Lung microvascular endothelial cell (primary cell): ENCODE data around the gene CCDC3. TPM values are rescaled to one million over a fixed set of nuclear protein-coding genes. Genes with fewer than 3 reads are reported as not detected.

Experiments used
- total RNA-seq: library from RNA; depleted of rRNA; stranded (reverse); fragments of >200 nt; gene quantifications from 2 replicates; pipeline ENCODE4 v1.2.1, GENCODE V29; 2014

CCDC3 gene
- total RNA-seq, 1 donor from 2014 or later: 0.60 TPM

Other genes with a start within 250 kb of the CCDC3 start
- 70.8 and 105 TPM in 2 replicates for gene OPTN, start 98.5 kb upstream of the CCDC3 start, total RNA-seq
- gene MCM10, start 159.8 kb upstream of the CCDC3 start, total RNA-seq: 2.4 and 5.0 TPM in 2 replicates
- gene UCMA, start 232.7 kb upstream of the CCDC3 start, total RNA-seq: not detected in 2 replicates